SKM-1 (cell line): Measurements from ENCODE around the gene NCF4.
A peak's percentile ranks its signal among the peaks of the same experiment; 100 is the strongest.

Source experiments
- DNase-seq: peaks from one replicate; lab custom pipeline; 2025; ENCODE audit not compliant: unreplicated experiment; lab: John Stamatoyannopoulos, UW

NCF4 gene

DNA sequence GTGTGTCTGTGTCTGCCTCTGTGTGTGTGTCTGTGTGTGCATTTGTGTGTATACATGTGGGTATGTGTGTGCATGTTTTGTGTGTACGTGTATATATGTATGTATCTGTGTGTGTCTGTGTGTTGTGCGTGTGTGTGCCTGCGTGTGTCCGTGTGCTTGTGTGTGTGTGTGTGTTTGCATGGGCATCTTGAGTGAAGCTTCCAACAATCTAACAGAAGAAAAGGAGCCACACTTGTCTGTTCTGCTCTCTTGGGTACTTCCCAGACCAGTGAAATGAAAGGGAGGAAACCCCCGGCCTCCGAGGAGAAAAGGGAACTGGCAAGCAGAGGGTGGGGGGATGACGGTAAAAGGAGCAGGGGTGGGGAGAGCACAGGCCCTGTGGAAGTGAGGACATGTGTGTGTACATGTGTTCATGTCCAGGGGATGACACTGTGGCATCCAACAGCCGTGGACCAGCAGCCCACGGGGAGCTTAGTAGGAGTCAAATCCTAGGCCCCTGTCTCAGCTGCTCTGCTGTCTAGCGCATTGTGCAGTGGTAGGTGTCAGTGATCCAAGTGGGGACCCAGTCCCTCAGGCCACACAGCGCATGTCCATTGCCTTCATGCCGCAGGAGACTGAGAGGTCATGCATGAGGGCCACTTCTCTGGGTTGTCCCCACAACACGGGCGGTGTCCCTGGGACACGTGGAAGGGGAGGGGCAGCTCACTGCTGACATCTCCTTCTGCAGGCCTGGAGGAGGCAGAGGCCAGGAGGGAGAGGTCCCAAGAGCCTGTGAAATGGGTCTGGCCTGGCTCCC lies 60.7 kb downstream of the NCF4 start:
- DNase-seq = peak; percentile 40

DNA sequence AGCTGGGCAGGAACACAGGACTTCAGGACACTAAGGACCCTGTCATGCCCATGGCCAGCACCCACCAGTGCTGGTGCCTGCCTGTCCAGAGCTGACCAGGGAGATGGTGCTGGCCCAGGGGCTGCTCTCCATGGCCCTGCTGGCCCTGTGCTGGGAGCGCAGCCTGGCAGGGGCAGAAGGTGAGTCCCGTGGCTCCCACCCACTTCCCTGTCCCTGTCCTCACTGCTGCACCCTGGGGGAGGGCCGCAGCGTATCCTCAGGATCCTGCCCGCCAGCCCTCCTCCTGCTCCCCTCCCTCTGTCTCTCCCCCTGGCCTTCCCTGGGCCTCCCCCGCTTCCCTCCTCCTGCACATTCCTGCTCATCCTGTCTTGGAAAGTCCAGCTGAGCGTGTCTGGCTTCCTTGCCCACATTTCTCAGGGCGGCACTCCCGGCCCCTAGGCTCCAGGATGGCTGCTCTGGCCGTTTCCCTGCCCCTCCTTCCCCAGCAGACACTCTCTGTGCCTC lies 61.4 kb downstream of the NCF4 start:
- no peak for DNase-seq

DNA sequence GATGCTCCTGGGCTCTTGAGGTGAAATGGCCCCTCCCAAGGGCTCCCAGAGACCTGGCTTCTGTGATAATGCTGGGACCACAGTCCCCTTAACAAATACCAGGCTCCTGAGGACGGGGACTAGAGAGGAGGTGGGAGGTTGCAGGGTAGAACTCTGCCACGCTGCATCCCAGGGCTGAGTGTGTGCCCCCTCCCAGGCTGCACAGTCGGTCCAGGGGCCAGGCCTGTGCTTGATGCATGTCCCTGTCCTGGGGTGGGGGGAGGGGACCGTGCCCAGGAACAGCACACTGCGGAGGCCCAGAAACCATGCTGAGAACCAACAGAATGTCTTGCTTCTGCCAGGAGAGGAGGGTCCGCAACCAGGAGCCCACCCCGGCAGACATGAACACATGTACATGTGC lies 61.9 kb downstream of the NCF4 start:
- DNase-seq = no peak

DNA sequence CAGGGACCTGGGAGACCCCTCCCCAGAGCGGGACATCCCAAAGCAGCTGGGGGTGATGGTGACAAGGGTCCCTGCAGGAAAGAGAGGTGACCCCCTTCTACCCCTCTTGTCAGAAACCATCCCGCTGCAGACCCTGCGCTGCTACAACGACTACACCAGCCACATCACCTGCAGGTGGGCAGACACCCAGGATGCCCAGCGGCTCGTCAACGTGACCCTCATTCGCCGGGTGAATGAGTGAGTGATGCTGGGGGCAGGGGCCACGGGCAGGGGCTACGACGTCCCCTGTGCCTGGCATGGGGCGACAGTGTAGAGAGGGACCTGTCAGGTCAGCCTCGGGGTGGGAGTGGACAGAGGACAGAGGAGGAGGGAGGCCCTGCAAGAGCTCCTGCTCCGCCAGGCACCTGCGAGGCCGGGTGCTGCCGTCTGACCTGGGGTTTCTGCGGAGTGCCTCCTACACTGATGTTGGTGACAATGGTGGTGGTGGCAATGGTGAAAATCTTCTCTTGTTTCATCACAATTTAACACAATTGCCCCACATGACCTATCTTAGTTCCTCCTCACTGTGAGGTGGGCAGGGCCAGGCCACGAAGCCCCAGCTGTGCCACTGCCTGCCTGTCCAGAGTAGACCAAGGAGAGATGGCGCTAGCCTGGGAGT lies 62.5 kb downstream of the NCF4 start:
- no peak for DNase-seq

DNA sequence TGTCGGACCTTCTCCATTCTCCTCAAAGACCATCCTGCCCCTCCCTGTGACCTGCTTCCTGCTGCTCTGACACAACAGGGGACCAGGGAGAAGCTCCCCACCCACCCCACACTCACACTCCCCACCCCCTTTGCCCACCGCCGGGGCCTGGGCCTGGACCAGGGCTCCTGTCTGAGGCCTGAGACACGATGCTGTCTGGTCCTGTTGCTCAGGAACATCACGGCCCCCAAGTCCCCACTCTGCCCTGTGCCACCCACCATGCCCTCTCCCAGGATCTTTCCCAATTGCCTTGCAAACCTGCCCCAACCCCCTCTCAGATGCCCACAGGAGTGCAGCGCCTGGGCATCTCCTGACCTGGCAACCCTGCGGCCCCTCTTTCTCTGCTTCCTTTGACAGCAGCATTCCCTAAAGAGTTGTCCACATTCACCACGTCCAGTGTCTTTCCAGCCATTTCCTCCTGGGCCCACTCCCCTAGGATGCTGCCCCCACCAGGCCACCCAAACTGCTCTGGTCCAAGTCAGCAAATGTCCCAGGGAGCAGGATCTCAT lies 63.4 kb downstream of the NCF4 start:
- DNase-seq = no peak

DNA sequence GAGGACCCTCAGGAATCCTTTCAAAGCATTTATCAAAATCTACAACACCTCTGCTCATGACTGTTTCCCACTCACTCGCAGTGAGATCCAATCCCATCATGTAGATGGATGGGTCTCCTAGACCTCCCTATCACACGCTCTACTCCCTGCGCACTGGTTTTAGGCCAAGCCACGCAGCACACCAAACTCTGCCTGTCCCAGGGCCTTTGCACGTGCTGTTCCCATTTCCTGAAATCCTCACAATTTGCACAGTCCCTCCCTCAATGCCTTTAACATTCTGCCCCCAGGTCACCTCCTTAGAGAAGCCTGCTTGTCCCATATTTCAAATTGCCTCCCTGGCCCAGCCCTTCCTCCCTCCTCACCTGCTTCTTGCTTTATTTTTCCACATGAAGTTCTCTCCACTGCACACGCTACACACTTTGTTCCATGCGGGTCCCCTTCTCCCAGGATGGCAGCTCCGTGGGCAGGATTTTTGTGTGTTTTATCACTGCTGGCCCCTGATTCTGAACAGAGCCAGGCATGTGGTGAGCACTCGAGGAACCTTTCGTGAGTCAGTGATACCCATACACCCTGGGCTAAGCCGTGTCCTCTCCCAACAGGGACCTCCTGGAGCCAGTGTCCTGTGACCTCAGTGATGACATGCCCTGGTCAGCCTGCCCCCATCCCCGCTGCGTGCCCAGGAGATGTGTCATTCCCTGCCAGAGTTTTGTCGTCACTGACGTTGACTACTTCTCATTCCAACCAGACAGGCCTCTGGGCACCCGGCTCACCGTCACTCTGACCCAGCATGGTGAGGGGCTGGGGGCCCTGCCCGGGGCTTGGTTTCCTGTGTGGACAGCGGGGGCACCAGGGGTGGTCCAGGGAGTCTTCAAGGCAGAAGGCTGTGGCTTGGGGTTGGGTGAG lies 64.8 kb downstream of the NCF4 start:
- DNase-seq = no peak

DNA sequence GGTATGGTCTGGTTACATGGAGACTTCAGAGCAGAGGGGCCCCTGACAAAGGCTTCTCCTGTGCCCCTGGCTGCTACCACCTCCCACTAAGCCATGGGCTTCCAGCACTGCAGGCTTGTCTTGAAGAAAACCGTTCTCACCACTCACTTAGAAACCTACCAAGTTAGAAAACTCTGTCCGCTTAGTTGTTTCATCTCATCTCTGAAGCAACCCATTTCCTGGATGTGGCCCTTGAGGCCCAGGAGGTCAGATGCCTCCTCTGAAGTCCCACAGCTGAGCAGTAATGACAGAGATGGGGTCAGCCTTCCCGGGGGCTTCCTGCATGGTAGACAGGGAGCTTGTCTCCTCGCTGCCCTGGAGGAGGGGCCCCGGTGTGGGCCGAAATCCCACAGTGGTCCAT lies 65.5 kb downstream of the NCF4 start:
- no peak for DNase-seq

DNA sequence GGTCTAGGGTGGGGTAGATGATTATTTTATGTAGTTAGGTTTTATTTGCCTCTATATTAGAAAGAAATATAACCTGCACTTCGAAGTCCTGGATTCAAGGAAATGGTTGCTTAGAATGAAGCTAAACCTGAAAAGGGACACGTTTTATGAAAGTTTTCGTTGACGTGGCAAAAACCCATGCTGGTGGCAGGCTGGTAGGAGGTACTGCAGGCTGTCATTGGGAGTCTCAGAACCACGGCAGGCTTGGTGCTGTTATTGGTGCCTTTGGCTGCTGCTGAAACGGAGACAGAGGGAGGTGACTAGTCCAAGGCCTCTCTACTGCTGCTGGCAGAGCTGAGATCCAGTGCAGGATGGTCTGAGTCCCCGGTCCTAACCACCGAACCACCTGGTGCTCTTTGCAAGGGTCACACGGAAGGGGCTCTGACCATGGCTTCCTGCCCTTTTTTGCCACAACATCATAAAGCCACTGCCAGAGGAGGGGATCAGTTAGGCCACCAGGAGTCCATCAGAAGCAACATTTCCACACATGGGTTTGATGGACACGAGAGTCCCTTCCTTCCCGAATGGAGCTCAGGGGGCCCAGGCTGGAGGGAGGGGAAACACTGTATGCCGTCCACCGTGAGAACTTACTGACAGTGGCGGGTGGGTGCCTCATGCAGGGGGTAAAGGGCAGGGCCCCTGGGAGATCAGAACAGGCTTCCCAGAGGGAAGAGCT lies 66.1 kb downstream of the NCF4 start:
- DNase-seq = no peak
